SK-N-SH (cell line): ENCODE data around the gene DIPK1A.

Experiments used
- CTCF ChIP-seq: fragments of 200-600 bp; sonication (generic); IDR thresholded peaks from 2 replicates; pipeline ENCODE4 v1.6.1; 2017; ENCODE audit warnings: antibody characterized with exemption, mild to moderate bottlenecking, moderate library complexity
- ELF1 ChIP-seq: IDR thresholded peaks from 2 replicates; pipeline ENCODE4 v1.4.0; 2012
- EP300 ChIP-seq, 2 experiments: IDR thresholded peaks; 2 replicates each; pipeline versions ENCODE4 v1.4.0 to v1.6.1; 2012; ENCODE audit warnings: borderline replicate concordance in 1 of 2, low read depth in 1 of 2, low read length in 1 of 2
- MXI1 ChIP-seq: IDR thresholded peaks from 2 replicates; pipeline ENCODE4 v1.6.1; 2012; ENCODE audit warnings: mild to moderate bottlenecking, low read depth, low read length, improper control_type of control experiment
- PBX3 ChIP-seq: IDR thresholded peaks from 2 replicates; pipeline ENCODE4; 2012
- POLR2AphosphoS5 ChIP-seq: IDR thresholded peaks from 2 replicates; pipeline ENCODE4 v1.6.1; 2012; ENCODE audit warnings: low read depth, low read length
- SIN3A ChIP-seq: IDR thresholded peaks from 2 replicates; pipeline ENCODE4 v1.6.1; 2012; ENCODE audit warnings: low read depth, mild to moderate bottlenecking, low read length, moderate library complexity, borderline replicate concordance
- TF ChIP-seq, protein P1 (sequence below): IDR thresholded peaks from 2 replicates; pipeline ENCODE4 v1.4.0; 2012; ENCODE audit warnings: low read depth

DNA sequence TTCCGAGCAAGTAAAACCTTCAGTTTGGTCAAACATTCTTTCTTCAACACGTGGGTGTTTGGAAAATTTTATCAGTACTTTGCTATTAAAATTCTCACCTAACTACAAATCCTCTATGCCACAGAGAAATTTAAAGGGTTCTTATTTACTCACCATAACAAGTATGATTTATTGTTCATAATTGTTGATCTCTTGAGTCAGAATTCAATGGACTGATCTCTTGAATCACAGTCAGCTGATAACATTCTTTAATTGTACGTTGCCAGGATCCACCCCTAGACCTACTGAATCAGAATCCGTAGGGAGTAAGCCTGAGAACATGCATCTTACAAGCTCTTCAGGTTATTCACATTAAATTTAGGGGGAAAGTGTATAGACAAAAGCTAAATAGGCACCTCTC, 51.2 kb downstream of the DIPK1A start:
- TF ChIP-seq CTCF (no peak), EP300 (IDR thresholded peaks at IDR 0.05; ENCODE audit: borderline replicate concordance in 1 of 2, low read depth in 1 of 2, low read length in 1 of 2) (no peak), MXI1 (no peak), POLR2AphosphoS5 (no peak), PBX3 (no peak), SIN3A (no peak), ELF1 (no peak)
- TF ChIP-seq, protein P1, sequence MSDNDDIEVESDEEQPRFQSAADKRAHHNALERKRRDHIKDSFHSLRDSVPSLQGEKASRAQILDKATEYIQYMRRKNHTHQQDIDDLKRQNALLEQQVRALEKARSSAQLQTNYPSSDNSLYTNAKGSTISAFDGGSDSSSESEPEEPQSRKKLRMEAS = no peak
